OCI-LY3 (cell line): ENCODE data around the gene SNX14.

Experiments used
- CTCF ChIP-seq: fragments of 200-600, 300-600 bp; sonication (generic); IDR thresholded peaks from 2 replicates; pipeline ENCODE4 v1.5.1; 2014; ENCODE audit warnings: antibody characterized with exemption, low read length, low read depth
- EZH2phosphoT487 ChIP-seq: fragments of 200-600 bp; shearing (Covaris generic); IDR thresholded peaks from 2 replicates; pipeline ENCODE4 v1.6.1; 2018; ENCODE audit warnings: antibody characterized with exemption, mixed run types, low read depth

- TF ChIP-seq CTCF, result no peak
- TF ChIP-seq EZH2phosphoT487, result no peak
Measured at GRCh38 chr6:85496856-85497255, 96.8 kb downstream of the SNX14 start.
